Middle frontal gyrus (tissue), 1 donor: Measurements from ENCODE around the gene DOLK.

Source experiments
- DNase-seq: peaks from one replicate; pipeline ENCODE4 v3.0.0-alpha.2; 2015; ENCODE audit warnings: low spot score; ENCODE audit errors: extremely low spot score

The DOLK gene

DNA sequence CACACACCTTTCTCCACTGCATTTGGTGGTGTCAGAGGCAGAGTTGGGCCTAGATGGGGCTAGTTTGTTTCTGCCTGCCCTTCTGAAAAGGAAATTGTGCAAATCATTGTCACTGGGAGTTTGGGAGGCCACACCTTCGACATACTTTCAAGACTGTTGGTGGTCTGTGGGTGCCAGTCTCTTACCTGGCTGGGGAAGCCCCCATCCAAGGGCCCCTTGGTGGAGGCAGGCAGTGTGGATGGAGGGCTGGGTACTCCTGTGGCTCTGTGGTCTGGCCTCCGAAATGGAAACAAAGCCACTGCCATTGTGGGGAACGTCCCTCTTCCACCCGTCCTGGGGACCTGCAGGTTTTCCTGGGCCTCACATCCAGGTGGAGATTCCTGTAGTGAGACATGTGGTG, 37.5 kb downstream of the DOLK start:
- no peak for DNase-seq

DNA sequence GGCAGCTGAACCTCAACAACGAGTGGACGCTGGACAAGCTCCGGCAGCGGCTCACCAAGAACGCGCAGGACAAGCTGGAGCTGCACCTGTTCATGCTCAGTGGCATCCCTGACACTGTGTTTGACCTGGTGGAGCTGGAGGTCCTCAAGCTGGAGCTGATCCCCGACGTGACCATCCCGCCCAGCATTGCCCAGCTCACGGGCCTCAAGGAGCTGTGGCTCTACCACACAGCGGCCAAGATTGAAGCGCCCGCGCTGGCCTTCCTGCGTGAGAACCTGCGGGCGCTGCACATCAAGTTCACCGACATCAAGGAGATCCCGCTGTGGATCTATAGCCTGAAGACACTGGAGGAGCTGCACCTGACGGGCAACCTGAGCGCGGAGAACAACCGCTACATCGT, 39.0 kb downstream of the DOLK start:
- DNase-seq, result no peak

DNA sequence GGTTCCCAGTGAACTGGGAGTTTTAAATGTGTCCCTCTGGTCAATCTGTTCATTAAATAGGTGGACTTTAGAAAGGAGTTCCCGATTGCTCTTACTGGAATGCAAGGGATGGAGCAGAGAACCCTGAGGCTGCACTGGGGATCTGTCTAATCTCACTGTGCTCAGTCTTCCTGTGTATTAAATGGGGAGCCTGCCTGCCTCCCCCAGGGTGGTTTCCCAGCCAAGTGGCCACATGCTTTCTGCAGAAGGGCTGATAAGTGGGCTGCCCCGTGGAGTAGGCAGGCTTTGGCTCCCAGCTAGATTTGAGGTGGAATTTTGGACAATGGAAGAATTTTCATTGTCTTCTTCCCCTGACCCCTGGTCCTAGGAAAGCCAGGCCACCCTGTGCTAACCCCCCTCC, 40.7 kb downstream of the DOLK start:
- DNase-seq, result no peak

DNA sequence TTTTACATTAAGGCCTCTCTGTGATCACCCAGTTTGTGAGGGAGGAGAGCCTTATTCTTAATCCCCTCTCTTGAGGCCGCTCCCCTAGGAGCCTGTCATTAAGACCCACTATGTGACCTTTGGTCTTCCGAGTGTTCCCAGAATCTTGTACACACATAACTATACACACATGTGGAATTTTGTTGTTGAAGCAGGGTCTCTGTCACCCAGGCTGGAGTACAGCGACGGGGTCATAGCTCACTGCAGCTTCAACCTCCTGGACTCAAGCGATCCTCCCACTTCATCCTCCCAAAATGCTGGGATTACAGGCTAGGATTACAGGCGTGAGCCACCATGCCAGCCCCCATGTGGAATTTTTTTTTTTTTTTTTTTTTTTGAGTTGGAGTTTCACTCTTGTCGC, 41.4 kb downstream of the DOLK start:
- no peak for DNase-seq

DNA sequence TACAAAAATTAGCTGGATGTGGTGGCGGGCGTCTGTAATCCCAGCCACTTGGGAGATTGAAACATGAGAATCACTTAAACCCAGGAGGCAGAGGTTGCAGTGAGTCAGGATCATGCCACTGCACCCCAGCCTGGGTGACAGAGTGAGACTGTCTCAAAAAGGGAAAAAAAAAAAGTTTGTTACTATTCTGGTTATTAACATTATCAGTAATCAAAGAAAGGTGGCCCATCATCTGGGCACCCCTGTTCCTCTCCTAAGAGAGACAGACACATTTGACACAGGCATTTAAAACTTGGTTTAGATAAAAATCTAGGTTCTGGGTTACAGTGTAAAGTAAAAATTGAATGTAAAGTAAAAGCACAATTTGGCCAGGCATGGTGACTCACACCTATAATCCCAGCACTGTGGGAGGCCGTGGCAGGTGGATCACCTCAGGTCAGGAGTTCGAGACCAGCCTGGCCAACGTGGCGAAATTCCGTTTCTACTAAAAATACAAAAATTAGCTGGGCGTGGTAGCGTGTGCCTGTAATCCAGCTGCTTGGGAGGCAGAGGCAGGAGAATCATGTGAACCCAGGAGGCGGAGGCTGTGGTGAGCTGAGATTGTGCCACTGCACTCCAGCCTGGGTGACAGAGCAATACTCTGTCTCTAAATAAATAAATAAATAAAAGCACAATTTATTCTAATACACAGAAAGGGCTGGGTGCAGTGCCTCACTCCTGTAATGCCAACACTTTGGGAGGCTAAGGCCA, 43.4 kb downstream of the DOLK start:
- no peak for DNase-seq

DNA sequence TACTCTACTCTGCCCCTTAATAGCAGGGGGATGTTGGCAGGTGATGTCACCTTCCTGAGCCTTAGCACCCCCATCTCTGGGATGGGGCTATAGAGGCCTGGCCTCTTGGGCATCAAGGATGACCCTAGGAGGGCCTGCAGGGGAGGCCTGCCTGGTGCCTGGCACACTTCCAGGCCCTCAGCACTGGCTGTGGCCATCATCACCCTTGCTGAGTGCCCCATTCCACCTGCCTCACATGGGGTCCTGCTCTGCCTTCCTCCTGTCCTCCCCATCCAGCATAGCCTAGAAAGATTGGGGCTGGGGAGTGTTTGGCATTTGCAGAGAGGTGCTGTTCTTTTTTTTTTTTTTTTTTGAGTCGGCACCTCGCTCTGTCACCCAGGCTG, 44.3 kb downstream of the DOLK start:
- DNase-seq, result no peak

DNA sequence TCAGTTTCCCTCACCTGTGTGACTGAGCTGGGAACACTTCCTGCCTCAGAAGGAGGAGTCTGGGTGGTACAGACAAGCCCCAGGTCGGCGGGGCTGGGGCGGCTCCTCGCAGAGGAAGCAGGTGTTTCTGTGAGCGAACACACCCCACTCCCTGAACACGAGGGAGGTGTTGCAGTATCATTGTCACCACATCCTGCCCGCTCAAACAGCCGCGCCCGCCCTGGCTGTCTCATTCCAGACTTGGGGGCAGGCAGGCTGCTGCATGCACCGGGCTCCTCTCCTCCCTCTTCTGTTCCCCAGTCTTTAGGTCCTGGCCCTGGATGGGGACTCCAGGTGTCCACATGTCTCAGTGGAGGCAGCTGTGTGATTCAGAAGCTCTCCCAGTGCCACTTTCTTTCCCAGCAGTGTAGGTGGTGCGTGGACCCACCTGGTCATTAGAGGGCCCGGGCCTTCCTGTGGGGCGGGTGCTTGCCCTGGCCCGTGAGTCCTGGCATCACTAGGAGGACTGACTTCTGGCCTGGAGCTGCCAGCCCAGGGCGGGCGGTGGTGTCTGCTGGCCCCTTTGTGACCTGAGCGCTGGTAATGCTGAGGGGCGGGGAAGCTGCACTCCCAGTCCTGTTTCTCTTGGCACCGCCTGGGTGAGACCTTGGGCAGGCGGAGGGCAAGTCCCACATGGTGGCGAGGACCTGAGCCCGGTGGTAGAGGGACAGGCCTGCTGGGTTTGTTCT, 44.9 kb downstream of the DOLK start:
- DNase-seq, result no peak

DNA sequence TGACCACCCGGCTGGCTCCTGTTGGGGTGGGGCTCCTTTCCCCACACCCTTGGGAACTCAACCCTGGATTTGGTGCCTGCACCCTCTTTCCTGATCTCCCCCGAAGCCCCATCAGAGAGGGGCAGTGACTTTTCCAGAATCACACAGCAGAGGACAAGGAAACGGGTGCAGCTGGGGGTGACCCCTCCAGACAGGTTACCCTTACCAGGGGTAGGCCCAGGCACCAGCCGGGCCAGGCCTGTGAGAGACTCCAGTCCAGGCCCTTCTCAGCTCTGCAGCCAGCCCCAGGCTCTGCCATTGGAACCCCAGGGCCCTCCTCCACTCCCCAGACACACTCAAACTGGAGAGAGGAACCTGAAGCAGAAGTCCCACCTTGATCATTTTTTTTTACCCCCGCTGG, 45.6 kb downstream of the DOLK start:
- DNase-seq, result no peak

DNA sequence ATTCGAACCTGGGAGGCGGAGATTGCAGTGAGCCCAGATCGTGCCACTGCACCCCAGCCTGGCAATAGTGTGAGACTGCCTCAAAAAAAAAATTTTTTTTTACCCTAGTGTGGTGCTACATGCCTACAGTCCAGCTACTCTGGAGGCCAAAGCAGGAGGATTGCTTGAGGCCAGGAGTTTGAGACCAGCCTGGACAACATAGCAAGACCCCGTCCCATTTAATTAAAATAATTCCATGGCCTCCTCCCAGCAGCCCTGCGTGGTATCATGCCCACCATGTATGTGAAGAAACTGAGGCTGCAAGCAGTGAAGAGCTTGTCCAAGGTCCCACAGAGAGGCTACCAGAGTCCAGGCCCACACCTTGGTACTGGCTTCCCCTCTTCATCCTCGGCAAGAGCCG, 46.0 kb downstream of the DOLK start:
- no peak for DNase-seq

DNA sequence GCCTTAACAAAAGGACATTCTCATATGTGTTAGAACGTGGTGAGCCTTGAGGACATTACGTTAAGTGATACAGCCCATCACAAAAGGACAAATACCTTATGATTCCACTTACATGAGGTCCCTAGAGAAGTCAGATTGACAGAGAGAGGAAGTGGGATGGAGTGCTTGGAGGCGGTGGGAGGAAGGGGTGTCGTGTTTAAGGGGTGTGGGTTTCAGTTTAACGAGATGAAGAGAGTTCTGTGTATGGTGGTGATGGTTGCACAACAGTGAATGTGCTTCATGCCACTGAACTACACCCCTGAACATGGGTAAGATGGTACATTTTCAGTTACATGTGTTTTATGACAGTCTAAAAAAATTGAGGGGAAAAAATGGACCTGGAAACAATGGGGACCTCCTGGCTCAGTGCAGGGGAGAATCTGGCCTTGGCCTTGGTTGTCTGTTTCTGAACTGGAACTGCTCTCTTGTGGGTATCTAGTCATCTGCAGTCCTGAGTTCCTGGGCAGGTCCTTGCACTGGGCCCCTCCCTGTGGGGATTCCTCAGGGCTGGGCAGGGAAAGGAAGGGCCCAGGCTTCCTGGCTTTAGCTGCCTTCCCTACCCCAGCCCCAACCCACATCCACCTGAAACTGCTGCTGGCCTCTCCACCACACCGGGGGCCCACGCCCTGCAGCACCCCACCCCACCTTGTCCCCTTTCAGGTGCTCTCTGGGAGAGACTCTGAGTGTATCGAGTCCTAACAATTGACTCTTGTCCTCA, 47.7 kb downstream of the DOLK start:
- DNase-seq, result no peak

DNA sequence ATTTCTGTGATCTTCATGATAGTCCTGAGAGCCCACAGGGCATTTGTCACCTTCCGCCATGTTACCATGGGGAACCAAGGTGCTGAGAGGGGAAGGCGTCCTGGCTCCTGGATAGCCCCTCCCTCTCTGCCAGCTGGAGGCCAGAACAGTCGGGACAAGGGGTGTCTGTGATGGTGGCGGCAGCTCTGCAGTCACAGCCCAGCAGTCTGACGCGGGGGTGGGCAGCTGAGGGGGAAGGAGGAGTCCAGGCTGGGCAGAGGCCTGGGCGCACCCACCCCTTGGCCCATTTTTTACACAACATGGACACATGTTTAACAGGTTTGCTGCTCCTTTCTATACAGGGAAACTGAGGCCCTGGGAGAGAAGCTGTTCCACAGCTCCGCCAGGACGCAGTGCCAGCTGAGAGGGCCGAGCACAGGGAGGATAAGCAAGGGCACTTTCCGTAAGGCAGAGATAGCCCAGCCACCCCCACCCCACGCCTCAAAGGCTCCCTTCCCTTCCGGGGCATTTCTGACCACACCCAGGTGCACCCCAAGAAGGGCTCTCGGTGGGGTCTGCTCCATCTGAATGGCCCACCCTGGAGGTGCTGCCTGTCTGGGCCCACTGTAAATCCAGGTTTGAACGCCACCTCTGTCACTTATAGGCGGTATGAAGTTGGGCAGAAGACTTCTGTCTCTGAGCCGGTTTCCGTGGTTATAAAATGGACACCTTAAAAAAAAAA, 48.4 kb downstream of the DOLK start:
- DNase-seq, result no peak

DNA sequence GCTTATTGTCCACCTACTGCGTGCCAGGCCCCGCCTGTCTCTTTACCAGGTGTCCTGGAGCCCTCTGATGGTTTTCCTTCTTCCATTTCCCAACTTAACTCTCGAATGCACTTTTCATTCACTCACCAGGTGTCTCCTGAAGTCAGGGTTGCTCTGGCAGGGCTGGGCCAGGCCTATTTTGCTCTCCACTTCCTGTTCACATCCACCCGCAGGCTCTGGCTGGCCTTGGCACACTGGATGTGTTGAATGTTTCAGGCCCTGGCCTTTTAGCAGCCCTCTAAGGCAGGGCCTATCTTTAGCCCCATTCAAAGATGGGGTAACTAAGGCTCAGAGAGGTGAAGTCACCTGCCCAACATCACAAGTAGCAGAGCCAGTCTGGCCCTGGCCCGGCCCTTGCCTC, 49.0 kb downstream of the DOLK start:
- no peak for DNase-seq

DNA sequence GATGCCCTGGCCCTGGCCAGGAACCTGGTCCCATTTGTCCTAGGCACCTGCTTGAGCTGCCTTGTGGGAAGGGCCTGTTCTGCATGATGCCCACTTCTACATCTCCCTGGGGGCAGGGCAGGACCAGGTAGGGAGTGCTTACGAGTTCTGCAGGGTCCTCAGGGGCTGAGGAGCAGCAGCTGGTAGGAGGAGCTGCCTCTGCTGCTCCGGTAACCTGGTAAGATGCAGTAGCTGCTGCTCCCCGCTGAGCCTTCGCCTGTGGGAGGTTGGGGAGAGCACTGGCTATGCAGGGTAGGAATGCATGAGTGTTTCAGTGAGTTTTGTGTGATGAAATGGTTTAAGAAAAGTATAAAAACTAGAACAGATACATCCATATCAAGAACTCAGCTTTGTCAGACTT, 51.8 kb downstream of the DOLK start:
- no peak for DNase-seq
